Measurements from ENCODE around the gene GIMAP5. TPM values are rescaled to one million over a fixed set of nuclear protein-coding genes. Genes with fewer than 3 reads are reported as not detected.

GIMAP5 gene
- total and polyA plus RNA-seq, 9 of the 15 experiments (the other 6 are each of a cell fraction or from before 2014, with no cell fraction given) = 0.35 TPM; not detected in 8

GRCh38 chr7:150787321-150788281, 50.4 kb downstream of the GIMAP5 start (continued):
- TF ChIP-seq, protein P1, sequence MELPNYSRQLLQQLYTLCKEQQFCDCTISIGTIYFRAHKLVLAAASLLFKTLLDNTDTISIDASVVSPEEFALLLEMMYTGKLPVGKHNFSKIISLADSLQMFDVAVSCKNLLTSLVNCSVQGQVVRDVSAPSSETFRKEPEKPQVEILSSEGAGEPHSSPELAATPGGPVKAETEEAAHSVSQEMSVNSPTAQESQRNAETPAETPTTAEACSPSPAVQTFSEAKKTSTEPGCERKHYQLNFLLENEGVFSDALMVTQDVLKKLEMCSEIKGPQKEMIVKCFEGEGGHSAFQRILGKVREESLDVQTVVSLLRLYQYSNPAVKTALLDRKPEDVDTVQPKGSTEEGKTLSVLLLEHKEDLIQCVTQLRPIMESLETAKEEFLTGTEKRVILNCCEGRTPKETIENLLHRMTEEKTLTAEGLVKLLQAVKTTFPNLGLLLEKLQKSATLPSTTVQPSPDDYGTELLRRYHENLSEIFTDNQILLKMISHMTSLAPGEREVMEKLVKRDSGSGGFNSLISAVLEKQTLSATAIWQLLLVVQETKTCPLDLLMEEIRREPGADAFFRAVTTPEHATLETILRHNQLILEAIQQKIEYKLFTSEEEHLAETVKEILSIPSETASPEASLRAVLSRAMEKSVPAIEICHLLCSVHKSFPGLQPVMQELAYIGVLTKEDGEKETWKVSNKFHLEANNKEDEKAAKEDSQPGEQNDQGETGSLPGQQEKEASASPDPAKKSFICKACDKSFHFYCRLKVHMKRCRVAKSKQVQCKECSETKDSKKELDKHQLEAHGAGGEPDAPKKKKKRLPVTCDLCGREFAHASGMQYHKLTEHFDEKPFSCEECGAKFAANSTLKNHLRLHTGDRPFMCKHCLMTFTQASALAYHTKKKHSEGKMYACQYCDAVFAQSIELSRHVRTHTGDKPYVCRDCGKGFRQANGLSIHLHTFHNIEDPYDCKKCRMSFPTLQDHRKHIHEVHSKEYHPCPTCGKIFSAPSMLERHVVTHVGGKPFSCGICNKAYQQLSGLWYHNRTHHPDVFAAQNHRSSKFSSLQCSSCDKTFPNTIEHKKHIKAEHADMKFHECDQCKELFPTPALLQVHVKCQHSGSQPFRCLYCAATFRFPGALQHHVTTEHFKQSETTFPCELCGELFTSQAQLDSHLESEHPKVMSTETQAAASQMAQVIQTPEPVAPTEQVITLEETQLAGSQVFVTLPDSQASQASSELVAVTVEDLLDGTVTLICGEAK (IDR thresholded peaks at IDR 0.05) = peak; percentile 34; the same call in 1 of the 2 replicates
- TF ChIP-seq, protein P1 (CRISPR knock-in tag; IDR thresholded peaks at IDR 0.05) = no peak
- TF ChIP-seq ZNF165 (CRISPR knock-in tag; IDR thresholded peaks at IDR 0.05; ENCODE audit: borderline replicate concordance) = 0 out of 2 replicates have a peak, but pooled peaks have one; percentile 52
- no peak for TF ChIP-seq ZBTB8A (IDR thresholded peaks at IDR 0.05; ENCODE audit: partially characterized antibody)
- no peak for TF ChIP-seq TFAM (CRISPR knock-in tag; conservative IDR thresholded peaks at IDR 0.05)
- TF ChIP-seq ZNF57 (CRISPR knock-in tag; IDR thresholded peaks at IDR 0.05) = no peak
- no peak for TF ChIP-seq ZNF133 (CRISPR knock-in tag; IDR thresholded peaks at IDR 0.05)
- TF ChIP-seq, protein P2, sequence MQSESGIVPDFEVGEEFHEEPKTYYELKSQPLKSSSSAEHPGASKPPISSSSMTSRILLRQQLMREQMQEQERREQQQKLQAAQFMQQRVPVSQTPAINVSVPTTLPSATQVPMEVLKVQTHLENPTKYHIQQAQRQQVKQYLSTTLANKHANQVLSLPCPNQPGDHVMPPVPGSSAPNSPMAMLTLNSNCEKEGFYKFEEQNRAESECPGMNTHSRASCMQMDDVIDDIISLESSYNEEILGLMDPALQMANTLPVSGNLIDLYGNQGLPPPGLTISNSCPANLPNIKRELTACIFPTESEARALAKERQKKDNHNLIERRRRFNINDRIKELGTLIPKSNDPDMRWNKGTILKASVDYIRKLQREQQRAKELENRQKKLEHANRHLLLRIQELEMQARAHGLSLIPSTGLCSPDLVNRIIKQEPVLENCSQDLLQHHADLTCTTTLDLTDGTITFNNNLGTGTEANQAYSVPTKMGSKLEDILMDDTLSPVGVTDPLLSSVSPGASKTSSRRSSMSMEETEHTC (IDR thresholded peaks at IDR 0.05) = no peak
- no peak for TF ChIP-seq LCOR (CRISPR knock-in tag; IDR thresholded peaks at IDR 0.05)
- TF ChIP-seq PCBP2 (IDR thresholded peaks at IDR 0.05; ENCODE audit: low read depth, low read length, poor library complexity, severe bottlenecking) = no peak
- no peak; a peak in 1 of 4 replicates for TF ChIP-seq FOXK2 (conservative IDR thresholded peaks at IDR 0.05 in 1 of 2, IDR thresholded peaks at IDR 0.05 in 1 of 2; ENCODE audit: low read depth in 2 of 2)
- TF ChIP-seq CEBPB (tag; IDR thresholded peaks at IDR 0.05) = no peak
- TF ChIP-seq PREB (CRISPR knock-in tag; IDR thresholded peaks at IDR 0.05) = 0 out of 2 replicates have a peak, but pooled peaks have one; percentile 56
- no peak; the same call in 1 of the 2 replicates for TF ChIP-seq ZNF766 (CRISPR knock-in tag; conservative IDR thresholded peaks at IDR 0.05)

Measured in K562 (cell line).